DOHH2 (cell line): ENCODE measurements around the gene TAL1.

ENCODE experiments used
- EZH2phosphoT487 ChIP-seq: fragments of 200-600 bp; sonication (generic); IDR thresholded peaks from 2 replicates; pipeline ENCODE4 v1.6.1; 2017; ENCODE audit warnings: borderline replicate concordance, mild to moderate bottlenecking, antibody characterized with exemption, low read length, moderate library complexity, mixed read lengths
- TF ChIP-seq, protein P1 (sequence below): fragments of 200-600 bp; sonication (generic); IDR thresholded peaks from one replicate; pipeline ENCODE4 v1.5.1; 2014; ENCODE audit warnings: antibody characterized with exemption, mild to moderate bottlenecking, low read depth, low read length; ENCODE audit not compliant: poor library complexity, severe bottlenecking

DNA sequence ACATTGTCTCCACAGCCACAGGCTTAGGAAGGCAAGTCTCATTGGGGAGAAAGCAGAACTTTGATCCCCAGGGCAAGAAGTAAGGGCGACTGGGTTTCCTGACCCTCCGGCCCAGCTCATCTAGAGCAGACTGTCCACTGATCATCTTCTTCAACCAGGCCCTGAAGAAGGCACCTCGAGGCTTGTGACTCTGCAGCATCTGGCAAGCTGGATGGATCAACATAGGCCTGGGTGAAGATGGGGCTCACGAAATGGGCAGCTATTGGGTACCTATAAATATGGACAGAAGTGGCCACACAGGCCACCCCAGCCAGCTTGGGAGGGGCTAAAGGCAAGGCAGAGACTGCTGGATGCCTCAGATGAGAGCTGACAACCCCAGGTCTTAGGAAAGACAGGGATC lies 13.0 kb downstream of the TAL1 start:
- TF ChIP-seq, protein P1, sequence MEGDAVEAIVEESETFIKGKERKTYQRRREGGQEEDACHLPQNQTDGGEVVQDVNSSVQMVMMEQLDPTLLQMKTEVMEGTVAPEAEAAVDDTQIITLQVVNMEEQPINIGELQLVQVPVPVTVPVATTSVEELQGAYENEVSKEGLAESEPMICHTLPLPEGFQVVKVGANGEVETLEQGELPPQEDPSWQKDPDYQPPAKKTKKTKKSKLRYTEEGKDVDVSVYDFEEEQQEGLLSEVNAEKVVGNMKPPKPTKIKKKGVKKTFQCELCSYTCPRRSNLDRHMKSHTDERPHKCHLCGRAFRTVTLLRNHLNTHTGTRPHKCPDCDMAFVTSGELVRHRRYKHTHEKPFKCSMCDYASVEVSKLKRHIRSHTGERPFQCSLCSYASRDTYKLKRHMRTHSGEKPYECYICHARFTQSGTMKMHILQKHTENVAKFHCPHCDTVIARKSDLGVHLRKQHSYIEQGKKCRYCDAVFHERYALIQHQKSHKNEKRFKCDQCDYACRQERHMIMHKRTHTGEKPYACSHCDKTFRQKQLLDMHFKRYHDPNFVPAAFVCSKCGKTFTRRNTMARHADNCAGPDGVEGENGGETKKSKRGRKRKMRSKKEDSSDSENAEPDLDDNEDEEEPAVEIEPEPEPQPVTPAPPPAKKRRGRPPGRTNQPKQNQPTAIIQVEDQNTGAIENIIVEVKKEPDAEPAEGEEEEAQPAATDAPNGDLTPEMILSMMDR, result no peak
- no peak for TF ChIP-seq EZH2phosphoT487
